A673 (cell line): Measurements from ENCODE around the gene ABCA10.
A peak's percentile ranks its signal among the peaks of the same experiment; 100 is the strongest.

Experiments used
- CTCF ChIP-seq: fragments of 300-800, 200-600 bp; sonication (generic); conservative IDR thresholded peaks from 2 replicates; pipeline ENCODE4 v1.5.1; 2017; ENCODE audit warnings: low read depth, mild to moderate bottlenecking, antibody characterized with exemption, low read length, moderate library complexity, mixed read lengths
- EZH2 ChIP-seq: fragments of 200-600 bp; sonication (generic); IDR thresholded peaks from 2 replicates; pipeline ENCODE4 v1.6.1; 2017; ENCODE audit warnings: borderline replicate concordance, low read depth, mild to moderate bottlenecking, mixed read lengths, antibody characterized with exemption, low read length; ENCODE audit not compliant: poor library complexity, severe bottlenecking

- TF ChIP-seq CTCF (0 out of 2 replicates have a peak, but pooled peaks have one; percentile 20), EZH2 (no peak)
Observed at GRCh38 chr17:69213059-69213813, 15.4 kb downstream of the ABCA10 start.
